ENCODE results near the gene F3. TPM values are rescaled to one million over a fixed set of nuclear protein-coding genes. Genes with fewer than 3 reads are reported as not detected.

F3 gene
- polyA plus RNA-seq, 3 donors = 35.5 to 58.2 (median 38.1) TPM

GRCh38 chr1:94562519-94563260 lies 21.1 kb upstream of the F3 start:
- no peak for DNase-seq (ENCODE audit: extremely low read depth in 1 of 11, low read depth in 9 of 11, low spot score in 4 of 11)

GRCh38 chr1:94560333-94560732 lies 18.8 kb upstream of the F3 start:
- DNase-seq (ENCODE audit: extremely low read depth in 1 of 11, low read depth in 9 of 11, low spot score in 4 of 11) = no peak

GRCh38 chr1:94559921-94560320 lies 18.4 kb upstream of the F3 start:
- DNase-seq (ENCODE audit: extremely low read depth in 1 of 11, low read depth in 9 of 11, low spot score in 4 of 11) = no peak

GRCh38 chr1:94555091-94555490 lies 13.5 kb upstream of the F3 start:
- DNase-seq (ENCODE audit: extremely low read depth in 1 of 11, low read depth in 9 of 11, low spot score in 4 of 11) = no peak

GRCh38 chr1:94554580-94554979 lies 13.0 kb upstream of the F3 start:
- DNase-seq (ENCODE audit: extremely low read depth in 1 of 11, low read depth in 9 of 11, low spot score in 4 of 11) = no peak

- no peak for DNase-seq (ENCODE audit: extremely low read depth in 1 of 11, low read depth in 9 of 11, low spot score in 4 of 11)
Measured at GRCh38 chr1:94553931-94554330, 12.4 kb upstream of the F3 start.

- DNase-seq (ENCODE audit: extremely low read depth in 1 of 11, low read depth in 9 of 11, low spot score in 4 of 11) = no peak
Measured at GRCh38 chr1:94553323-94553730, 11.8 kb upstream of the F3 start.

GRCh38 chr1:94552071-94552586 lies 10.6 kb upstream of the F3 start:
- DNase-seq (ENCODE audit: extremely low read depth in 1 of 11, low read depth in 9 of 11, low spot score in 4 of 11) = no peak

GRCh38 chr1:94551449-94551848 lies 9.9 kb upstream of the F3 start:
- no peak for DNase-seq (ENCODE audit: extremely low read depth in 1 of 11, low read depth in 9 of 11, low spot score in 4 of 11)

- DNase-seq (ENCODE audit: extremely low read depth in 1 of 11, low read depth in 9 of 11, low spot score in 4 of 11) = no peak
Measured at GRCh38 chr1:94550800-94551241, 9.3 kb upstream of the F3 start.

- no peak for DNase-seq (ENCODE audit: extremely low read depth in 1 of 11, low read depth in 9 of 11, low spot score in 4 of 11)
Measured at GRCh38 chr1:94550396-94550795, 8.8 kb upstream of the F3 start.

- no peak for DNase-seq (ENCODE audit: extremely low read depth in 1 of 11, low read depth in 9 of 11, low spot score in 4 of 11)
Measured at GRCh38 chr1:94549706-94550105, 8.1 kb upstream of the F3 start.

- no peak for DNase-seq (ENCODE audit: extremely low read depth in 1 of 11, low read depth in 9 of 11, low spot score in 4 of 11)
Measured at GRCh38 chr1:94544706-94545490, 3.3 kb upstream of the F3 start.

- DNase-seq (ENCODE audit: extremely low read depth in 1 of 11, low read depth in 9 of 11, low spot score in 4 of 11) = no peak
Measured at GRCh38 chr1:94543893-94544635, 2.5 kb upstream of the F3 start.

- DNase-seq (ENCODE audit: extremely low read depth in 1 of 11, low read depth in 9 of 11, low spot score in 4 of 11) = no peak
Measured at GRCh38 chr1:94543001-94543400, 1.4 kb upstream of the F3 start.

- no peak for DNase-seq (ENCODE audit: extremely low read depth in 1 of 11, low read depth in 9 of 11, low spot score in 4 of 11)
Measured at GRCh38 chr1:94542088-94542870, 720 bp upstream of the F3 start.

- no peak for DNase-seq (ENCODE audit: extremely low read depth in 1 of 11, low read depth in 9 of 11, low spot score in 4 of 11)
Measured at GRCh38 chr1:94540440-94541245, 916 bp downstream of the F3 start.

GRCh38 chr1:94539496-94539895 lies 2.1 kb downstream of the F3 start:
- no peak for DNase-seq (ENCODE audit: extremely low read depth in 1 of 11, low read depth in 9 of 11, low spot score in 4 of 11)
